HepG2 (cell line): ENCODE results near the gene PCSK1. TPM values are rescaled to one million over a fixed set of nuclear protein-coding genes. Genes with fewer than 3 reads are reported as not detected.

Experiments used
- DNMT3B ChIP-seq: conservative IDR thresholded peaks from 2 replicates; pipeline ENCODE4 v1.6.1; 2016; ENCODE audit warnings: missing biosample characterization, control low read depth
- HCFC1 ChIP-seq: fragments of 150-350 bp; IDR thresholded peaks from 2 replicates; pipeline ENCODE4 v1.6.1; 2014; ENCODE audit warnings: low read depth, low read length
- POLR2AphosphoS2 ChIP-seq: IDR thresholded peaks from 2 replicates; pipeline ENCODE4 v1.6.1; 2011; ENCODE audit warnings: low read depth, low read length, improper control_type of control experiment
- PRMT3 ChIP-seq: sonication (generic); formaldehyde crosslinking; IDR thresholded peaks from 2 replicates; pipeline ENCODE4 v1.8.1; 2022; ENCODE audit warnings: low read depth, mild to moderate bottlenecking, moderate library complexity, missing genetic modification reagents, borderline replicate concordance
- SALL2 ChIP-seq: sonication (generic); formaldehyde crosslinking; IDR thresholded peaks from 2 replicates; pipeline ENCODE4 v1.8.1; 2023; ENCODE audit warnings: mild to moderate bottlenecking, missing genetic modification reagents, inconsistent platforms
- SOX6 ChIP-seq, 2 experiments: fragments of 450-650 bp in 1 of 2; sonication (generic) in 1 of 2; formaldehyde crosslinking in 1 of 2; IDR thresholded peaks; 2 replicates each; pipeline versions ENCODE4 v1.4.0 to v1.6.1; 2017 to 2020; ENCODE audit warnings: antibody characterized with exemption in 1 of 2, mild to moderate bottlenecking in 1 of 2, missing genetic modification reagents in 1 of 2
- U2AF1 ChIP-seq: fragments of 200-400 bp; formaldehyde crosslinking; optimal IDR thresholded peaks from 2 replicates; pipeline ENCODE3; 2017; ENCODE audit warnings: mild to moderate bottlenecking, low read depth, low read length
- YEATS4 ChIP-seq: sonication (generic); formaldehyde crosslinking; IDR thresholded peaks from 2 replicates; pipeline ENCODE4 v1.4.0; 2020; ENCODE audit warnings: missing genetic modification reagents, borderline replicate concordance
- ZNF121 ChIP-seq: sonication (generic); formaldehyde crosslinking; IDR thresholded peaks from 2 replicates; pipeline ENCODE4 v1.5.0; 2020; ENCODE audit warnings: mild to moderate bottlenecking, missing genetic modification reagents
- ZNF605 ChIP-seq: sonication (generic); formaldehyde crosslinking; IDR thresholded peaks from 2 replicates; pipeline ENCODE4 v1.8.0; 2022; ENCODE audit warnings: mild to moderate bottlenecking, missing genetic modification reagents
- ZNF720 ChIP-seq: sonication (generic); formaldehyde crosslinking; IDR thresholded peaks from 2 replicates; pipeline ENCODE4 v1.4.0; 2020; ENCODE audit warnings: missing genetic modification reagents
- polyA plus RNA-seq, 8 experiments: library from polyadenylated mRNA; depleted of rRNA in 3 of 8; stranded (reverse) in 7 of 8; unstranded in 1 of 8; fragments of >200 nt; fragmentation: Illumina TruSeq in 4 of 8; extraction: Trizol in 4 of 8; gene quantifications; 2 replicates each; pipeline versions ENCODE4 v1.2.1 to v1.2.3, GENCODE V29; 2011 to 2016; ENCODE audit warnings: low read depth in 4 of 8, missing spikeins in 1 of 8, mixed read lengths in 1 of 8; ENCODE audit not compliant: insufficient read depth in 1 of 8
- total RNA-seq, 5 experiments: library from RNA; depleted of rRNA; stranded (reverse); fragments of >200 nt; fragmentation: Illumina TruSeq; extraction: Trizol; gene quantifications; 2 replicates each; pipeline ENCODE4 v1.2.3, GENCODE V29; 2016; ENCODE audit warnings: low read depth in 1 of 5
- TF ChIP-seq, protein P1 (sequence below): sonication (generic); formaldehyde crosslinking; IDR thresholded peaks from 2 replicates; pipeline ENCODE4 v1.8.0; 2022; ENCODE audit warnings: missing genetic modification reagents, mild to moderate bottlenecking, moderate library complexity, borderline replicate concordance
- TF ChIP-seq, protein P2 (sequence below): sonication (generic); formaldehyde crosslinking; IDR thresholded peaks from 2 replicates; pipeline ENCODE4 v1.5.1; 2020; ENCODE audit warnings: mild to moderate bottlenecking, missing genetic modification reagents, borderline replicate concordance
- TF ChIP-seq, protein P3 (sequence below): sonication (generic); formaldehyde crosslinking; IDR thresholded peaks from 2 replicates; pipeline ENCODE4 v1.4.0; 2020; ENCODE audit warnings: missing genetic modification reagents
- TF ChIP-seq, protein P4 (sequence below): sonication (generic); formaldehyde crosslinking; conservative IDR thresholded peaks from 2 replicates; pipeline ENCODE4 v1.4.0; 2020; ENCODE audit warnings: missing genetic modification reagents
- TF ChIP-seq, protein P5 (sequence below): sonication (generic); formaldehyde crosslinking; IDR thresholded peaks from 2 replicates; pipeline ENCODE4 v1.8.0; 2022; ENCODE audit warnings: mild to moderate bottlenecking, missing genetic modification reagents; ENCODE audit not compliant: insufficient replicate concordance

Gene PCSK1
- total and polyA plus RNA-seq, 2 of the 13 experiments (the other 11 are each of a cell fraction or from before 2014, with no cell fraction given) = not detected

DNA sequence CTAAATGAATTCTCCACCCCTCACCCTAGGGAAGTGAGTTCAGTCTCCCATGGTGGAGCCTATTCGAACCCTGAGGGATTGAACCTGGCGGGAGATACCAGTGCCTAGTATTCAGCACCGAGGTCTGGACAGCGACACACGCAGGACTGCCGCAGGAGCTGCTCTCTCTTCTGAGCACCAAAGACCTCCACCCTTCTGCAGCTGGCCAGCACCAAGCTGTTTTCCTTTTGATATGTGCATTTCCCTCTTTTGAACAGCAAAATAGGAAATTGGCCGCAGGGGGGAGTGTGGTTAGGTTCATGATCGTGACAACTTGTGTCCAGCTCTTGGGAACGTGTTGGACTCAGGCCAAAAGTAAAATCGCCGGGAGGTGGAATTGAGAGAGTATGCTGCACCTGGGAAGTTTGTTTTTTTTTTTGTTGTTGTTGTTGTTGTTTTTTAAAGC is 1.2 kb upstream of the PCSK1 start (continued):
- TF ChIP-seq, protein P1, sequence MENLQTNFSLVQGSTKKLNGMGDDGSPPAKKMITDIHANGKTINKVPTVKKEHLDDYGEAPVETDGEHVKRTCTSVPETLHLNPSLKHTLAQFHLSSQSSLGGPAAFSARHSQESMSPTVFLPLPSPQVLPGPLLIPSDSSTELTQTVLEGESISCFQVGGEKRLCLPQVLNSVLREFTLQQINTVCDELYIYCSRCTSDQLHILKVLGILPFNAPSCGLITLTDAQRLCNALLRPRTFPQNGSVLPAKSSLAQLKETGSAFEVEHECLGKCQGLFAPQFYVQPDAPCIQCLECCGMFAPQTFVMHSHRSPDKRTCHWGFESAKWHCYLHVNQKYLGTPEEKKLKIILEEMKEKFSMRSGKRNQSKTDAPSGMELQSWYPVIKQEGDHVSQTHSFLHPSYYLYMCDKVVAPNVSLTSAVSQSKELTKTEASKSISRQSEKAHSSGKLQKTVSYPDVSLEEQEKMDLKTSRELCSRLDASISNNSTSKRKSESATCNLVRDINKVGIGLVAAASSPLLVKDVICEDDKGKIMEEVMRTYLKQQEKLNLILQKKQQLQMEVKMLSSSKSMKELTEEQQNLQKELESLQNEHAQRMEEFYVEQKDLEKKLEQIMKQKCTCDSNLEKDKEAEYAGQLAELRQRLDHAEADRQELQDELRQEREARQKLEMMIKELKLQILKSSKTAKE (CRISPR knock-in tag) = no peak
- no peak for TF ChIP-seq U2AF1
- TF ChIP-seq, protein P2, sequence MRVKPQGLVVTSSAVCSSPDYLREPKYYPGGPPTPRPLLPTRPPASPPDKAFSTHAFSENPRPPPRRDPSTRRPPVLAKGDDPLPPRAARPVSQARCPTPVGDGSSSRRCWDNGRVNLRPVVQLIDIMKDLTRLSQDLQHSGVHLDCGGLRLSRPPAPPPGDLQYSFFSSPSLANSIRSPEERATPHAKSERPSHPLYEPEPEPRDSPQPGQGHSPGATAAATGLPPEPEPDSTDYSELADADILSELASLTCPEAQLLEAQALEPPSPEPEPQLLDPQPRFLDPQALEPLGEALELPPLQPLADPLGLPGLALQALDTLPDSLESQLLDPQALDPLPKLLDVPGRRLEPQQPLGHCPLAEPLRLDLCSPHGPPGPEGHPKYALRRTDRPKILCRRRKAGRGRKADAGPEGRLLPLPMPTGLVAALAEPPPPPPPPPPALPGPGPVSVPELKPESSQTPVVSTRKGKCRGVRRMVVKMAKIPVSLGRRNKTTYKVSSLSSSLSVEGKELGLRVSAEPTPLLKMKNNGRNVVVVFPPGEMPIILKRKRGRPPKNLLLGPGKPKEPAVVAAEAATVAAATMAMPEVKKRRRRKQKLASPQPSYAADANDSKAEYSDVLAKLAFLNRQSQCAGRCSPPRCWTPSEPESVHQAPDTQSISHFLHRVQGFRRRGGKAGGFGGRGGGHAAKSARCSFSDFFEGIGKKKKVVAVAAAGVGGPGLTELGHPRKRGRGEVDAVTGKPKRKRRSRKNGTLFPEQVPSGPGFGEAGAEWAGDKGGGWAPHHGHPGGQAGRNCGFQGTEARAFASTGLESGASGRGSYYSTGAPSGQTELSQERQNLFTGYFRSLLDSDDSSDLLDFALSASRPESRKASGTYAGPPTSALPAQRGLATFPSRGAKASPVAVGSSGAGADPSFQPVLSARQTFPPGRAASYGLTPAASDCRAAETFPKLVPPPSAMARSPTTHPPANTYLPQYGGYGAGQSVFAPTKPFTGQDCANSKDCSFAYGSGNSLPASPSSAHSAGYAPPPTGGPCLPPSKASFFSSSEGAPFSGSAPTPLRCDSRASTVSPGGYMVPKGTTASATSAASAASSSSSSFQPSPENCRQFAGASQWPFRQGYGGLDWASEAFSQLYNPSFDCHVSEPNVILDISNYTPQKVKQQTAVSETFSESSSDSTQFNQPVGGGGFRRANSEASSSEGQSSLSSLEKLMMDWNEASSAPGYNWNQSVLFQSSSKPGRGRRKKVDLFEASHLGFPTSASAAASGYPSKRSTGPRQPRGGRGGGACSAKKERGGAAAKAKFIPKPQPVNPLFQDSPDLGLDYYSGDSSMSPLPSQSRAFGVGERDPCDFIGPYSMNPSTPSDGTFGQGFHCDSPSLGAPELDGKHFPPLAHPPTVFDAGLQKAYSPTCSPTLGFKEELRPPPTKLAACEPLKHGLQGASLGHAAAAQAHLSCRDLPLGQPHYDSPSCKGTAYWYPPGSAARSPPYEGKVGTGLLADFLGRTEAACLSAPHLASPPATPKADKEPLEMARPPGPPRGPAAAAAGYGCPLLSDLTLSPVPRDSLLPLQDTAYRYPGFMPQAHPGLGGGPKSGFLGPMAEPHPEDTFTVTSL = no peak
- 0 out of 2 replicates have a peak, but pooled peaks have one; percentile 67 for TF ChIP-seq ZNF720 (CRISPR knock-in tag)
- TF ChIP-seq ZNF605 (CRISPR knock-in tag) = peak; percentile 88
- no peak for TF ChIP-seq POLR2AphosphoS2
- 0 out of 2 replicates have a peak, but pooled peaks have one; percentile 41 for TF ChIP-seq SALL2 (CRISPR knock-in tag)
- TF ChIP-seq HCFC1 = no peak
- TF ChIP-seq, protein P3, sequence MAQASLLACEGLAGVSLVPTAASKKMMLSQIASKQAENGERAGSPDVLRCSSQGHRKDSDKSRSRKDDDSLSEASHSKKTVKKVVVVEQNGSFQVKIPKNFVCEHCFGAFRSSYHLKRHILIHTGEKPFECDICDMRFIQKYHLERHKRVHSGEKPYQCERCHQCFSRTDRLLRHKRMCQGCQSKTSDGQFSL = no peak
- TF ChIP-seq PRMT3 (CRISPR knock-in tag) = peak; percentile 61; the same call in 1 of the 2 replicates
- no peak for TF ChIP-seq ZNF121 (CRISPR knock-in tag)
- TF ChIP-seq, protein P4, sequence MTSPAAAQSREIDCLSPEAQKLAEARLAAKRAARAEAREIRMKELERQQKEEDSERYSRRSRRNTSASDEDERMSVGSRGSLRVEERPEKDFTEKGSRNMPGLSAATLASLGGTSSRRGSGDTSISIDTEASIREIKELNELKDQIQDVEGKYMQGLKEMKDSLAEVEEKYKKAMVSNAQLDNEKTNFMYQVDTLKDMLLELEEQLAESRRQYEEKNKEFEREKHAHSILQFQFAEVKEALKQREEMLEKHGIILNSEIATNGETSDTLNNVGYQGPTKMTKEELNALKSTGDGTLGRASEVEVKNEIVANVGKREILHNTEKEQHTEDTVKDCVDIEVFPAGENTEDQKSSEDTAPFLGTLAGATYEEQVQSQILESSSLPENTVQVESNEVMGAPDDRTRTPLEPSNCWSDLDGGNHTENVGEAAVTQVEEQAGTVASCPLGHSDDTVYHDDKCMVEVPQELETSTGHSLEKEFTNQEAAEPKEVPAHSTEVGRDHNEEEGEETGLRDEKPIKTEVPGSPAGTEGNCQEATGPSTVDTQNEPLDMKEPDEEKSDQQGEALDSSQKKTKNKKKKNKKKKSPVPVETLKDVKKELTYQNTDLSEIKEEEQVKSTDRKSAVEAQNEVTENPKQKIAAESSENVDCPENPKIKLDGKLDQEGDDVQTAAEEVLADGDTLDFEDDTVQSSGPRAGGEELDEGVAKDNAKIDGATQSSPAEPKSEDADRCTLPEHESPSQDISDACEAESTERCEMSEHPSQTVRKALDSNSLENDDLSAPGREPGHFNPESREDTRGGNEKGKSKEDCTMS (CRISPR knock-in tag) = no peak
- TF ChIP-seq, protein P5, sequence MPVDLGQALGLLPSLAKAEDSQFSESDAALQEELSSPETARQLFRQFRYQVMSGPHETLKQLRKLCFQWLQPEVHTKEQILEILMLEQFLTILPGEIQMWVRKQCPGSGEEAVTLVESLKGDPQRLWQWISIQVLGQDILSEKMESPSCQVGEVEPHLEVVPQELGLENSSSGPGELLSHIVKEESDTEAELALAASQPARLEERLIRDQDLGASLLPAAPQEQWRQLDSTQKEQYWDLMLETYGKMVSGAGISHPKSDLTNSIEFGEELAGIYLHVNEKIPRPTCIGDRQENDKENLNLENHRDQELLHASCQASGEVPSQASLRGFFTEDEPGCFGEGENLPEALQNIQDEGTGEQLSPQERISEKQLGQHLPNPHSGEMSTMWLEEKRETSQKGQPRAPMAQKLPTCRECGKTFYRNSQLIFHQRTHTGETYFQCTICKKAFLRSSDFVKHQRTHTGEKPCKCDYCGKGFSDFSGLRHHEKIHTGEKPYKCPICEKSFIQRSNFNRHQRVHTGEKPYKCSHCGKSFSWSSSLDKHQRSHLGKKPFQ (CRISPR knock-in tag) = no peak
- no peak for TF ChIP-seq SOX6 (IDR thresholded peaks at IDR 0.05)
- TF ChIP-seq SOX6 (CRISPR knock-in tag; IDR thresholded peaks at IDR 0.05) = no peak
- TF ChIP-seq DNMT3B (CRISPR knock-in tag) = 0 out of 2 replicates have a peak, but pooled peaks have one; percentile 43
- no peak for TF ChIP-seq YEATS4 (CRISPR knock-in tag)
